HCT116 (cell line): ENCODE measurements around the gene GBP6.
"Not testable (repeated sequence)": the region's sequence is repeated elsewhere in the genome, so short reads cannot be mapped to it uniquely, and the experiment has no call there.

Source experiments
- CBX3 ChIP-seq: IDR thresholded peaks from 2 replicates; pipeline ENCODE4 v1.6.1; 2012; ENCODE audit warnings: low read depth
- EGR1 ChIP-seq: IDR thresholded peaks from 2 replicates; pipeline ENCODE4 v1.6.1; 2012; ENCODE audit warnings: low read depth
- EZH2phosphoT487 ChIP-seq: fragments of 200-600 bp; IDR thresholded peaks from 2 replicates; pipeline ENCODE4 v1.6.1; 2018; ENCODE audit warnings: antibody characterized with exemption, borderline replicate concordance
- JUND ChIP-seq: IDR thresholded peaks from 2 replicates; pipeline ENCODE4 v1.6.1; 2012
- POLR2A ChIP-seq: IDR thresholded peaks from 2 replicates; pipeline ENCODE4 v1.7.0; 2011; ENCODE audit warnings: borderline replicate concordance; ENCODE audit not compliant: insufficient read depth, insufficient read length; ENCODE audit errors: extremely low read depth
- POLR2AphosphoS5 ChIP-seq: IDR thresholded peaks from 2 replicates; pipeline ENCODE4 v1.6.1; 2011; ENCODE audit warnings: mild to moderate bottlenecking, low read depth, low read length, moderate library complexity
- RAD21 ChIP-seq: IDR thresholded peaks from 2 replicates; pipeline ENCODE4 v1.6.1; 2012; ENCODE audit warnings: low read depth, mild to moderate bottlenecking
- TCF7L2 ChIP-seq: IDR thresholded peaks from 2 replicates; pipeline ENCODE4 v1.7.0; 2011; ENCODE audit warnings: borderline replicate concordance, inconsistent platforms; ENCODE audit not compliant: insufficient read depth, insufficient read length; ENCODE audit errors: extremely low read depth
- YY1 ChIP-seq: IDR thresholded peaks from 2 replicates; pipeline ENCODE4 v1.6.1; 2011; ENCODE audit warnings: low read length, low read depth, moderate library complexity, mild to moderate bottlenecking; ENCODE audit not compliant: insufficient replicate concordance; ENCODE audit errors: extremely low read depth
- TF ChIP-seq, protein P1 (sequence below), 3 experiments: fragments of 200-600 bp in 1 of 3; sonication (generic) in 1 of 3; IDR thresholded peaks in 2 of 3; conservative IDR thresholded peaks in 1 of 3; 2 replicates each; pipeline ENCODE4 v1.5.1; 2012 to 2017; ENCODE audit warnings: low read depth in 2 of 3, low read length in 2 of 3, antibody characterized with exemption in 1 of 3, borderline replicate concordance in 1 of 3, control low read depth in 1 of 3, mild to moderate bottlenecking in 1 of 3, mixed read lengths in 1 of 3, mixed run types in 1 of 3, moderate library complexity in 1 of 3; ENCODE audit not compliant: insufficient read depth in 1 of 3

DNA sequence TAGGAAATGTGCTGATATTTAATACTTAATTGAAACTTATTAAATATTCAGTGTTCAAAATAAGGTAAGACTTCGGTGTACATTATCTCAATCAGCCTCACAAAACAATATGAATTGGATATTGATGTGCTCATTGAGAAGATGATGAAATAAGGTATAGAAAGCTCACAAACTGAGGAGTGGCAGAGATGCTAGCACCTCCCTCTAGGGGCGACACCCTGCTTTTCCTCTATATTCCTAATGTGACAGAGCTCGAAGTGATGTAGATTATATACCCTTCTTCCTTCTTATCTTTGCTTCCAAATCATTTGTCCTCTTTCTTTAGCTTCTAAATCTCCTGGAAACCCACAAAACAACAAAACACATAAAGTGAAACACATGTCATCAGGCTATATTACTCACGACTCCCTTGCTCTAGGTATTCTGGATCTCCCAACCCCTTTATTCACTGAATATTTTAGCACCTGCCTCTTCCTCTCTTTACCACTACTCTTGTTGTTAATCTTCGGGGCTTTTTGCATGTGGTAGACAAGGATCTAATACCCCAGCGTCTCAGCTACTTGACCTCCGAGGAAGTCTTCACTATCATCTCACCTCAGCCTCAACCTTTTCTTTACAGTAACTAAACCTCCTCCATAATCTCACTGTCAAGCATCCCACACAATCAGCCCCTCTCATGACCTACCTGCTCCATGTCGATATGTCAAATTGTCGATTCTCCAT is 70.4 kb downstream of the GBP6 start:
- TF ChIP-seq, protein P1, sequence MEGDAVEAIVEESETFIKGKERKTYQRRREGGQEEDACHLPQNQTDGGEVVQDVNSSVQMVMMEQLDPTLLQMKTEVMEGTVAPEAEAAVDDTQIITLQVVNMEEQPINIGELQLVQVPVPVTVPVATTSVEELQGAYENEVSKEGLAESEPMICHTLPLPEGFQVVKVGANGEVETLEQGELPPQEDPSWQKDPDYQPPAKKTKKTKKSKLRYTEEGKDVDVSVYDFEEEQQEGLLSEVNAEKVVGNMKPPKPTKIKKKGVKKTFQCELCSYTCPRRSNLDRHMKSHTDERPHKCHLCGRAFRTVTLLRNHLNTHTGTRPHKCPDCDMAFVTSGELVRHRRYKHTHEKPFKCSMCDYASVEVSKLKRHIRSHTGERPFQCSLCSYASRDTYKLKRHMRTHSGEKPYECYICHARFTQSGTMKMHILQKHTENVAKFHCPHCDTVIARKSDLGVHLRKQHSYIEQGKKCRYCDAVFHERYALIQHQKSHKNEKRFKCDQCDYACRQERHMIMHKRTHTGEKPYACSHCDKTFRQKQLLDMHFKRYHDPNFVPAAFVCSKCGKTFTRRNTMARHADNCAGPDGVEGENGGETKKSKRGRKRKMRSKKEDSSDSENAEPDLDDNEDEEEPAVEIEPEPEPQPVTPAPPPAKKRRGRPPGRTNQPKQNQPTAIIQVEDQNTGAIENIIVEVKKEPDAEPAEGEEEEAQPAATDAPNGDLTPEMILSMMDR (IDR thresholded peaks at IDR 0.05 in 2 of 3, conservative IDR thresholded peaks at IDR 0.05 in 1 of 3; ENCODE audit: borderline replicate concordance in 1 of 3, insufficient read depth in 1 of 3, low read depth in 2 of 3, low read length in 2 of 3): not testable (repeated sequence)
- not testable (repeated sequence) for TF ChIP-seq POLR2A, CBX3, YY1, POLR2AphosphoS5, JUND, EGR1, TCF7L2, RAD21, EZH2phosphoT487
